ENCODE measurements around the gene MRPS15. TPM values are rescaled to one million over a fixed set of nuclear protein-coding genes. Genes with fewer than 3 reads are reported as not detected.

Gene MRPS15
- total and polyA plus RNA-seq, 2 of the 13 experiments (the other 11 are each of a cell fraction or from before 2014, with no cell fraction given) = 59.0 to 113 TPM

DNA sequence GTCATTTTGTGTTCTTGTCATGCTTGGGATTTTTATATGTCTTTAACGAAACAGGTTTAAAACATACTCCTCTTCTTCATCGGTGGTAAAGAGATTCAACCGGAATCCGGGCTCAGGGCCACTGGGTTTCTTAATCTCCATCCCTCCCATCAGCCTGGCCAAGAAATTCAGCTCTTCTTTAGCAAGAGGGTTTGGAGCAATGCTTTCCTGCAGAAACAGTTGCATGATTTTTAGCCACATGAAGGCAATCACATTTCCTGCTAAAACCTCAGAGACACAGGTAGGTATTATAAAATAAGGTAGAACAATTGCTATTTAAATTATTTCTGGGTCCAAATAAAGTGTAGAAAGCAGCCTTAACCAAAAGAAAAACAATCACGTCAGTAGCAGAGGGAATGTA is 43.8 kb downstream of the MRPS15 start:
- H3K9ac ChIP-seq (ENCODE audit: insufficient read depth, low read depth, low read length) = no peak overlapping the region
- no peaks in the 10 kb centered on the region for H3K27me3 ChIP-seq (ENCODE audit: control insufficient read depth in 1 of 2, insufficient read depth in 2 of 2, low read length in 2 of 2)
- no peaks in the 10 kb centered on the region; a peak in 1 of 5 replicates for H3K36me3 ChIP-seq (replicated peaks in 1 of 2; ENCODE audit: control insufficient read depth in 1 of 2, insufficient read depth in 2 of 2, low read length in 2 of 2)
- H2AFZ ChIP-seq (ENCODE audit: low read length) = no peak overlapping the region
- no peaks in the 10 kb centered on the region for H3K9me3 ChIP-seq (ENCODE audit: low read length)
- H3K27ac ChIP-seq (ENCODE audit: extremely low read length, insufficient read depth, low read length) = no peak overlapping the region
- ChIA-PET CTCF (ENCODE audit: low intra/inter-chr PET ratio, low total read pairs) (interaction anchor here (2.3 kb wide), 1 partner anchor 78 kb away, joined by 24 read pairs; no protein-coding TSS in a partner anchor), POLR2A (no interaction called here)
- no peak for DNase-seq (ENCODE audit: low spot score)
- in situ Hi-C loops (cut with HindIII; ENCODE audit: extremely low pct_ligation_motif_present, low pct_unique_long_range_greater_than_20kb) = loop anchor here (5.0 kb wide), 1 partner anchor 78 kb away; no protein-coding TSS in a partner anchor
- no TSS peak for BruUV-seq (replicated peaks)
- H3K4me3 ChIP-seq (replicated peaks in 1 of 3; ENCODE audit: insufficient read depth in 1 of 3, low read depth in 2 of 3, low read length in 3 of 3) = no peak overlapping the region
- no peak for ATAC-seq
- H3K79me2 ChIP-seq (ENCODE audit: insufficient read depth, low read length) = no peaks in the 10 kb centered on the region
- intact Hi-C loops (cut with micrococcal nuclease; ENCODE audit: unreplicated experiment) = loop anchor here (2.0 to 10.0 kb wide), 4 partner anchors 38 to 276 kb away; partner anchors contain the start of gene TRAPPC3
- FAIRE-seq = no peak
- no peak overlapping the region for H3K4me2 ChIP-seq (ENCODE audit: low read depth, low read length)
- H4K20me1 ChIP-seq (ENCODE audit: insufficient read depth, low read length) = no peaks in the 10 kb centered on the region
- TF ChIP-seq ZNF121 (CRISPR knock-in tag; IDR thresholded peaks at IDR 0.05) = no peak
- no peak for TF ChIP-seq HHEX (CRISPR knock-in tag; IDR thresholded peaks at IDR 0.05)
- TF ChIP-seq ZNF235 (CRISPR knock-in tag; IDR thresholded peaks at IDR 0.05; ENCODE audit: borderline replicate concordance) = no peak
- TF ChIP-seq ZMYM4 (CRISPR knock-in tag; IDR thresholded peaks at IDR 0.05) = no peak
- TF ChIP-seq, protein P1, sequence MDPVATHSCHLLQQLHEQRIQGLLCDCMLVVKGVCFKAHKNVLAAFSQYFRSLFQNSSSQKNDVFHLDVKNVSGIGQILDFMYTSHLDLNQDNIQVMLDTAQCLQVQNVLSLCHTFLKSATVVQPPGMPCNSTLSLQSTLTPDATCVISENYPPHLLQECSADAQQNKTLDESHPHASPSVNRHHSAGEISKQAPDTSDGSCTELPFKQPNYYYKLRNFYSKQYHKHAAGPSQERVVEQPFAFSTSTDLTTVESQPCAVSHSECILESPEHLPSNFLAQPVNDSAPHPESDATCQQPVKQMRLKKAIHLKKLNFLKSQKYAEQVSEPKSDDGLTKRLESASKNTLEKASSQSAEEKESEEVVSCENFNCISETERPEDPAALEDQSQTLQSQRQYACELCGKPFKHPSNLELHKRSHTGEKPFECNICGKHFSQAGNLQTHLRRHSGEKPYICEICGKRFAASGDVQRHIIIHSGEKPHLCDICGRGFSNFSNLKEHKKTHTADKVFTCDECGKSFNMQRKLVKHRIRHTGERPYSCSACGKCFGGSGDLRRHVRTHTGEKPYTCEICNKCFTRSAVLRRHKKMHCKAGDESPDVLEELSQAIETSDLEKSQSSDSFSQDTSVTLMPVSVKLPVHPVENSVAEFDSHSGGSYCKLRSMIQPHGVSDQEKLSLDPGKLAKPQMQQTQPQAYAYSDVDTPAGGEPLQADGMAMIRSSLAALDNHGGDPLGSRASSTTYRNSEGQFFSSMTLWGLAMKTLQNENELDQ (CRISPR knock-in tag; IDR thresholded peaks at IDR 0.05; ENCODE audit: borderline replicate concordance) = no peak
- TF ChIP-seq, protein P2, sequence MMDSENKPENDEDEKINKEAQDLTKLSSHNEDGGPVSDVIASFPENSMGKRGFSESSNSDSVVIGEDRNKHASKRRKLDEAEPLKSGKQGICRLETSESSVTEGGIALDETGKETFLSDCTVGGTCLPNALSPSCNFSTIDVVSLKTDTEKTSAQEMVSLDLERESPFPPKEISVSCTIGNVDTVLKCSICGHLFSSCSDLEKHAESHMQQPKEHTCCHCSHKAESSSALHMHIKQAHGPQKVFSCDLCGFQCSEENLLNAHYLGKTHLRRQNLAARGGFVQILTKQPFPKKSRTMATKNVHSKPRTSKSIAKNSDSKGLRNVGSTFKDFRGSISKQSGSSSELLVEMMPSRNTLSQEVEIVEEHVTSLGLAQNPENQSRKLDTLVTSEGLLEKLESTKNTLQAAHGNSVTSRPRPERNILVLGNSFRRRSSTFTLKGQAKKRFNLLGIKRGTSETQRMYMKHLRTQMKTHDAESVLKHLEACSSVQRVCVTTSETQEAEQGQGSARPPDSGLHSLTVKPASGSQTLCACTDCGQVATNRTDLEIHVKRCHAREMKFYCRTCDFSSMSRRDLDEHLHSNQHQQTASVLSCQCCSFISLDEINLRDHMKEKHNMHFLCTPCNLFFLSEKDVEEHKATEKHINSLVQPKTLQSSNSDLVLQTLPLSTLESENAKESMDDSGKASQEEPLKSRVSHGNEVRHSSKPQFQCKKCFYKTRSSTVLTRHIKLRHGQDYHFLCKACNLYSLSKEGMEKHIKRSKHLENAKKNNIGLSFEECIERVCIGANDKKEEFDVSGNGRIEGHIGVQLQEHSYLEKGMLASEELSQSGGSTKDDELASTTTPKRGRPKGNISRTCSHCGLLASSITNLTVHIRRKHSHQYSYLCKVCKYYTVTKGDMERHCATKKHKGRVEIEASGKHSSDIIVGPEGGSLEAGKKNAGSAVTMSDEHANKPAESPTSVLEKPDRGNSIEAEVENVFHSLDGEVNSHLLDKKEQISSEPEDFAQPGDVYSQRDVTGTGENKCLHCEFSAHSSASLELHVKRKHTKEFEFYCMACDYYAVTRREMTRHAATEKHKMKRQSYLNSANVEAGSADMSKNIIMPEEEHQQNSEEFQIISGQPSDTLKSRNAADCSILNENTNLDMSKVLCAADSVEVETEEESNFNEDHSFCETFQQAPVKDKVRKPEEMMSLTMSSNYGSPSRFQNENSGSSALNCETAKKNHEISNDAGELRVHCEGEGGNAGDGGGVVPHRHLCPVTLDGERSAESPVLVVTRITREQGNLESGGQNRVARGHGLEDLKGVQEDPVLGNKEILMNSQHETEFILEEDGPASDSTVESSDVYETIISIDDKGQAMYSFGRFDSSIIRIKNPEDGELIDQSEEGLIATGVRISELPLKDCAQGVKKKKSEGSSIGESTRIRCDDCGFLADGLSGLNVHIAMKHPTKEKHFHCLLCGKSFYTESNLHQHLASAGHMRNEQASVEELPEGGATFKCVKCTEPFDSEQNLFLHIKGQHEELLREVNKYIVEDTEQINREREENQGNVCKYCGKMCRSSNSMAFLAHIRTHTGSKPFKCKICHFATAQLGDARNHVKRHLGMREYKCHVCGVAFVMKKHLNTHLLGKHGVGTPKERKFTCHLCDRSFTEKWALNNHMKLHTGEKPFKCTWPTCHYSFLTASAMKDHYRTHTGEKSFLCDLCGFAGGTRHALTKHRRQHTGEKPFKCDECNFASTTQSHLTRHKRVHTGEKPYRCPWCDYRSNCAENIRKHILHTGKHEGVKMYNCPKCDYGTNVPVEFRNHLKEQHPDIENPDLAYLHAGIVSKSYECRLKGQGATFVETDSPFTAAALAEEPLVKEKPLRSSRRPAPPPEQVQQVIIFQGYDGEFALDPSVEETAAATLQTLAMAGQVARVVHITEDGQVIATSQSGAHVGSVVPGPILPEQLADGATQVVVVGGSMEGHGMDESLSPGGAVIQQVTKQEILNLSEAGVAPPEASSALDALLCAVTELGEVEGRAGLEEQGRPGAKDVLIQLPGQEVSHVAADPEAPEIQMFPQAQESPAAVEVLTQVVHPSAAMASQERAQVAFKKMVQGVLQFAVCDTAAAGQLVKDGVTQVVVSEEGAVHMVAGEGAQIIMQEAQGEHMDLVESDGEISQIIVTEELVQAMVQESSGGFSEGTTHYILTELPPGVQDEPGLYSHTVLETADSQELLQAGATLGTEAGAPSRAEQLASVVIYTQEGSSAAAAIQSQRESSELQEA (CRISPR knock-in tag; IDR thresholded peaks at IDR 0.05; ENCODE audit: not compliant biosample characterization) = no peak
- TF ChIP-seq SAP130 (CRISPR knock-in tag; IDR thresholded peaks at IDR 0.05; ENCODE audit: low read depth) = no peak
- TF ChIP-seq KAT2B (IDR thresholded peaks at IDR 0.05; ENCODE audit: borderline replicate concordance, low read depth, low read length) = no peak
- no peak for TF ChIP-seq IRF2 (CRISPR knock-in tag; IDR thresholded peaks at IDR 0.05)
- TF ChIP-seq POLR2AphosphoS5 (IDR thresholded peaks at IDR 0.05; ENCODE audit: low read depth, low read length) = no peak
- TF ChIP-seq PAX8 (CRISPR knock-in tag; IDR thresholded peaks at IDR 0.05; ENCODE audit: borderline replicate concordance) = no peak
- no peak for TF ChIP-seq REPIN1 (CRISPR knock-in tag; IDR thresholded peaks at IDR 0.05; ENCODE audit: borderline replicate concordance, low read depth)
- no peak for TF ChIP-seq FIP1L1 (IDR thresholded peaks at IDR 0.05; ENCODE audit: borderline replicate concordance, insufficient read depth, low read depth, low read length)
- WGBS (ENCODE audit: low lambda C conversion rate) = 73% methylated on average over 5 of the region's 5 CpGs
- H3K4me1 ChIP-seq (ENCODE audit: insufficient read depth, low read length) = peaks cover 13% of the 10 kb centered on the region

Data from HepG2 (cell line).